ENCODE results near the gene SPATA7.

GRCh38 chr14:88477513-88478250 is 92.2 kb downstream of the SPATA7 start:
- TF ChIP-seq CTCF (IDR thresholded peaks at IDR 0.05; ENCODE audit: insufficient read depth, low read depth, low read length) (no peak), EZH2 (IDR thresholded peaks at IDR 0.05; ENCODE audit: insufficient read depth, low read length) (no peak)

Data from astrocyte (in vitro differentiated cells and primary cell).